Suprapubic skin (tissue), 4 donors: ENCODE results near the gene ZNF646.

Source experiments
- CTCF ChIP-seq, 2 donors: fragments of 200-600 bp in 1 of 2; fragments of 450-650 bp in 1 of 2; sonication (generic) in 1 of 2; IDR thresholded peaks; one replicate each; pipeline ENCODE4 v1.5.1; 2016 to 2019; ENCODE audit warnings: antibody characterized with exemption in 2 of 2, mild to moderate bottlenecking in 1 of 2, moderate library complexity in 1 of 2
- POLR2A ChIP-seq, 2 donors: fragments of 450-650 bp; IDR thresholded peaks; one replicate each; pipeline ENCODE4 v1.6.1; 2017; ENCODE audit warnings: antibody characterized with exemption in 2 of 2, mild to moderate bottlenecking in 2 of 2, moderate library complexity in 2 of 2
- POLR2AphosphoS5 ChIP-seq, 3 donors: sonication (generic); formaldehyde crosslinking; IDR thresholded peaks; one replicate each; pipeline ENCODE4 v1.6.1; 2017; ENCODE audit warnings: antibody characterized with exemption in 3 of 3

- no peak for TF ChIP-seq CTCF (IDR thresholded peaks at IDR 0.05)
- no peak for TF ChIP-seq POLR2A (IDR thresholded peaks at IDR 0.05)
- no peak for TF ChIP-seq POLR2AphosphoS5 (IDR thresholded peaks at IDR 0.05)
These were observed 7.5 kb downstream of the ZNF646 start for GRCh38 chr16:31081428-31082351.
